T-helper 1 cell treated with Interleukin-12 subunit alpha and Interleukin-12 subunit beta and Interleukin-4 antibody, amounts not matched to agents 30 μg/mL and 1 μg/mL, for 36 hours (primary cell): Measurements from ENCODE around the gene LATS2.
"Not testable (repeated sequence)": the region's sequence is repeated elsewhere in the genome, so short reads cannot be mapped to it uniquely, and the experiment has no call there.

ENCODE experiments used
- H3K27ac Mint-ChIP-seq: one replicate; pipeline ENCODE4 v1.8.0; 2021; ENCODE audit warnings: mild to moderate bottlenecking, mixed read lengths
- H3K27me3 Mint-ChIP-seq: one replicate; pipeline ENCODE4 v1.8.0; 2021; ENCODE audit warnings: low read depth, mixed read lengths
- H3K36me3 Mint-ChIP-seq: one replicate; pipeline ENCODE4 v1.8.0; 2021; ENCODE audit warnings: low read depth, mixed read lengths
- H3K4me1 Mint-ChIP-seq: one replicate; pipeline ENCODE4 v1.8.0; 2021; ENCODE audit warnings: low read depth, mixed read lengths
- H3K4me3 Mint-ChIP-seq: one replicate; pipeline ENCODE4 v1.8.0; 2021; ENCODE audit warnings: mild to moderate bottlenecking, moderate library complexity, mixed read lengths
- H3K9me3 Mint-ChIP-seq: one replicate; pipeline ENCODE4 v1.8.0; 2021; ENCODE audit warnings: mixed read lengths

Gene LATS2

DNA sequence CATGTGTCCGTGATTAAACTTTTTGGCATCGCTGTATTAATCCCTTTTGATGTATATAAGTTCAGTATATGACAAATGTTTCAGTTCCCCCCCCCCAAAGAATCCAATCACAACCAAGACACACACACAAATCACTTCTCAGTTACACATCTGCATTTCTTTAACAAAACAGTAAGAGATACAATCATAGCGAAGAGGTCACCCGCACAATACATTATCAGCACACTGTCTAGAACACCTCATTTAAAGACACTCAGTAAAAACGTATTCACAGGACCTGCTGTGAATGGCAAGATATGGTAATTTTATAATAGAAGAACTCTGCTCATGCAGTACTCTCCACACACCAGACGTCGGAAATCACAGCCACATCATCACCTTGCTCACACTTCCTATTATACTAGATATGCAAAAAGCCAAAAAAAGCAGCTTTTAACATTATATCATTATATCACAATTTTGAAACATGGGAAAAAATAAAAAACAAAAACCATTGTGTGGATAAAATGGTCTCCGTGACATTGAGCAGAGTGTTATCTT lies 87.4 kb downstream of the LATS2 start:
- no peaks in the 10 kb centered on the region for H3K36me3 Mint-ChIP-seq
- no peak overlapping the region for H3K27ac Mint-ChIP-seq

DNA sequence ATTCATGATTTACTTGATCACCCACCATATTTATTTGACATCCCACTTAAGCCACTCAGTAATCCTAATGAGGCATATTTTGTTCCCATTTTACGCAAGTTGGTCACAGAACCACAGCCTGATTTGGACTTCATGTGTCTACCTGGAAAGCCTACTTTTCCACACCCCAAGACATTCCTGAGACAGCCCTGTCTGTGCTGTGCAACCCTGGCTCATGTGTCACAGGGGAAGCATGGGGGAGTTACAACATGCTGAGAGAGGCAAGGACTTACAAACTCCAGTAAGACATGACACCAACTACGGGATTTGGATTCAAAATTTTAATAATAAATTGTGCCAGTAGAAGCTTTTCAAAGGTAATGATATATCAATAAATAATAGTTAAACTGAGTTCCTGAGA lies 88.7 kb downstream of the LATS2 start:
- Mint-ChIP-seq H3K27ac (no peak overlapping the region), H3K4me1 (peaks cover 13% of the 10 kb centered on the region)

More for the DNA sequence above, 87.4 kb downstream of the LATS2 start:
- H3K9me3 Mint-ChIP-seq = no peaks in the 10 kb centered on the region
- peaks cover 5% of the 10 kb centered on the region for H3K4me1 Mint-ChIP-seq
- H3K27me3 Mint-ChIP-seq = no peaks in the 10 kb centered on the region
- H3K4me3 Mint-ChIP-seq = no peak overlapping the region

DNA sequence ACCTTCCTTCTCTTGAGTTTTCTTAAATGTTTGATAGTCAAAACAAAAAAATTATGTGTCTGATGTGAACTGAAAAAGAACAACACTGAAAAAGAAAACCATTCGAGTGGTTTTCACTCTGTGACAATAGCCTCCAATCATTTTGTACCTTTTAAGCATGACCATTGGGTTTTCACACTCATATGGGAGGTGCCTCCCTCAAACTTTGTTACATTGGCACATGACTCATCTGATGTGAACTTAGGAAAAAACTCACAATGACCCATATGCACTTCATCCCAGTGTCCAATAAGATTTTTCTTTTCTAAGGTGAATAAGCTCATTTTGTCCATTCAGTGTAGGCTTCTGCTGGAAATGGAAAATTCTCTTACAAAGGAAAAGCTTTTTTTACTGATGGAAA lies 92.2 kb downstream of the LATS2 start:
- Mint-ChIP-seq H3K4me3 (peak overlapping the region; percentile 31), H3K9me3 (peaks cover 5% of the 10 kb centered on the region), H3K27me3 (peaks cover 13% of the 10 kb centered on the region), H3K36me3 (no peaks in the 10 kb centered on the region), H3K4me1 (peaks cover 15% of the 10 kb centered on the region), H3K27ac (peak overlapping the region; percentile 79)

More for the DNA sequence above, 88.7 kb downstream of the LATS2 start:
- no peaks in the 10 kb centered on the region for H3K27me3 Mint-ChIP-seq
- H3K4me3 Mint-ChIP-seq = no peak overlapping the region
- H3K36me3 Mint-ChIP-seq = no peaks in the 10 kb centered on the region
- no peaks in the 10 kb centered on the region for H3K9me3 Mint-ChIP-seq

DNA sequence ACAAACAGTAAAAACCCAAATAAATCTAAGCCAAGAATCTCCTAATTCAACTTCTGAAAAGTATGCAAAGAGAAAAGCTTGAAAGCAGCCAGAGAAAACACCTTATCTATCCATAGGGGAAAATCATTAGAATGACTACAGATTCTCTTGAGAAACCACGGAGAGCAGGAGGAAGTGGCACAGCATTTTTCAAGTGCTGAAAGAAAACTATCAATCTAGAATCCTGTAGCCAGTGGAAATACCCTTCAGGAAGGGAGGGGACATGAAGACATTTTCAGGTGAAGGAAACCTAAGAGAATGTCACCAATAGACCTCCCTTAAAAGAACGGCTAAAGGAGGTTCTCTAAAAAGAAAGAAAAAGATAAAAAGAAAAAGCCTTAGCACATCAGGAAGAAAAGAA lies 92.6 kb downstream of the LATS2 start:
- peaks cover 16% of the 10 kb centered on the region for H3K27me3 Mint-ChIP-seq
- H3K27ac Mint-ChIP-seq = peak overlapping the region; percentile 79
- peak overlapping the region; percentile 21 for H3K4me3 Mint-ChIP-seq
- H3K9me3 Mint-ChIP-seq = peaks cover 5% of the 10 kb centered on the region
- no peaks in the 10 kb centered on the region for H3K36me3 Mint-ChIP-seq
- H3K4me1 Mint-ChIP-seq = peaks cover 15% of the 10 kb centered on the region

DNA sequence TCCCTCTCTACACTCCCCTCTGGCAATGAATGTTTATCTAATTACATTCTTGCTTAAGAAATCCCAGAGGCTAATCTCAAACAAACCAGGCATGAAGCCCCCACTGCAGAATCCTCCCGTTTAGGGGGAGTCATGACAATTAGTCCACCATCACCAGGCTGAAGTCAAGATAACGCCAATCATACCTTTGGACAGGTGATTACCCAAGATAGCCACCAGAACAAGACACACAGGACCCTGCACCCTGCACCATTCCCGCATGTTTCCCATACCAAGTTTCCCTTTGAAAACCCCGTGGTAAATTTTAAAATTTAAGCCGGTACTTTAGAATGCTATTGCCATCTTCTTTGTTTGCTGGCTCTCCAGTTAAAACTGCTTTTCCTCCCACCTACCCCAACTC lies 94.0 kb downstream of the LATS2 start:
- Mint-ChIP-seq H3K27me3 (peaks cover 16% of the 10 kb centered on the region), H3K4me1 (peaks cover 15% of the 10 kb centered on the region), H3K27ac (no peak overlapping the region), H3K4me3 (no peak overlapping the region), H3K36me3 (no peaks in the 10 kb centered on the region), H3K9me3 (peaks cover 5% of the 10 kb centered on the region)

DNA sequence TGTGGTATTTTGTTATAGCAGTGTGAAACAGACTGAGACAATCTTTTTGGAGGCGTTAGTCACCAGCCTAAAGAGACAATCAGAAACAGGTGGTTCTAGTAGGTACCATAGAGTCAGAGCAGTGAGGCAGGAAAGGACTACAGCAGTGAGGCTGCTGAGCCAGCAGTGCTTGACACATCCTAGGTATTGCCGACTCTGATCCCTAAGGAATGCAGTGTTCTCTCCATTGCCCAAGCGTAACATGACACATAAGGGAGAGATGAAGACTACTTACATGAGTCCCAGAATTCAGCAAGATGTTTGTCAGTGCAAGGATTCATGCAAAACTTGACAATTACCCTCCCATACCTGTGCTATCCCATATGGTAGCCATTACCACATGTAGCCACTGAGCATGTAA lies 96.5 kb downstream of the LATS2 start:
- peaks cover 30% of the 10 kb centered on the region for H3K27me3 Mint-ChIP-seq
- peaks cover 15% of the 10 kb centered on the region for H3K4me1 Mint-ChIP-seq
- no peaks in the 10 kb centered on the region for H3K36me3 Mint-ChIP-seq
- no peak overlapping the region for H3K4me3 Mint-ChIP-seq
- H3K9me3 Mint-ChIP-seq = peaks cover 5% of the 10 kb centered on the region
- no peak overlapping the region for H3K27ac Mint-ChIP-seq

DNA sequence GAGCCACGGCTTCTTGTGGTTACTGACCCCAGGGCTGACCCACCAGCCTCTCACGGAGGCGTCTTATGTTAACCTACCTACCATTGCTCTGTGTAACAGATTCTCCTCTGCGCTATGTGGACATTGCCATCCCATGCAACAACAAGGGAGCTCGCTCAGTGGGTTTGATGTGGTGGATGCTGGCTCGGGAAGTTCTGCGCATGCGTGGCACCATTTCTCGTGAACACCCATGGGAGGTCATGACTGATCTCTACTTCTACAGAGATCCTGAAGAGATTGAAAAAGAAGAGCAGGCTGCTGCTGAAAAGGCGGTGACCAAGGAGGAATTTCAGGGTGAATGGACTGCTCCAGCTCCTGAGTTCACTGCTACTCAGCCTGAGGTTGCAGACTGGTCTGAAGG lies 99.7 kb downstream of the LATS2 start:
- H3K27me3 Mint-ChIP-seq = peaks cover 26% of the 10 kb centered on the region
- H3K27ac Mint-ChIP-seq, H3K4me3 Mint-ChIP-seq, H3K4me1 Mint-ChIP-seq, H3K36me3 Mint-ChIP-seq, H3K9me3 Mint-ChIP-seq: not testable (repeated sequence)

DNA sequence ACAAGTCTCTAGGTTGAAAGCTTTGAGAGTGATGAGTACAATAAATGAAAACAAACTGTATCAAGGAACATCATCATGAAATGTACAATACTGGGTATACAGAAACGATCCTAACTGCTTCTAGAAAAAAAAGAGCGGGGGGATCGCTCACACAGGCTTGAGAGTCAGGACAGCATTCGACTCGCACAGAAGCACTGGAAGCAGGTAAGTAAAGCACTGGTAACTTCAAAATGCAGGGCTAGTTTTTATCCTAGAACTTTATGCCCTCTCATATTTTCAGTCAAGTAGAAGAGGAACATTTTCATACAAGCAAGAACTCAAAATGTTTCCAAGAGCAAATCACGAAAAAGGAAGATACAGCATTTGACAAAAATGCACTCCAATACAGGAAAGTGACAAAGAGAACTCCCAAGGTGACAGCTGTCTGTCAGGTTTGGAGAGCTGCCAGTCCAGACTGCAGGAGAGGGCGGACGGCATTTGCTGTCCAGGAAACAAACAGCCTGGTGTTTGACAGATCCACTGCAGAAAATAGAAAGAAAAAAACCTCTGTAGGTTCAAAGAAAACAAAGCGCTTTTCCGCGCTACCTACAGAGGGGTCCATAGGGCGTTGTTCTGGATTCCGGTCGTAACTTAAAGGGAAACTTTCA lies 100.6 kb downstream of the LATS2 start:
- Mint-ChIP-seq H3K27me3 (peaks cover 24% of the 10 kb centered on the region), H3K4me1 (peaks cover 2% of the 10 kb centered on the region), H3K27ac (no peak overlapping the region), H3K9me3 (no peaks in the 10 kb centered on the region), H3K4me3 (no peak overlapping the region), H3K36me3 (no peaks in the 10 kb centered on the region)

DNA sequence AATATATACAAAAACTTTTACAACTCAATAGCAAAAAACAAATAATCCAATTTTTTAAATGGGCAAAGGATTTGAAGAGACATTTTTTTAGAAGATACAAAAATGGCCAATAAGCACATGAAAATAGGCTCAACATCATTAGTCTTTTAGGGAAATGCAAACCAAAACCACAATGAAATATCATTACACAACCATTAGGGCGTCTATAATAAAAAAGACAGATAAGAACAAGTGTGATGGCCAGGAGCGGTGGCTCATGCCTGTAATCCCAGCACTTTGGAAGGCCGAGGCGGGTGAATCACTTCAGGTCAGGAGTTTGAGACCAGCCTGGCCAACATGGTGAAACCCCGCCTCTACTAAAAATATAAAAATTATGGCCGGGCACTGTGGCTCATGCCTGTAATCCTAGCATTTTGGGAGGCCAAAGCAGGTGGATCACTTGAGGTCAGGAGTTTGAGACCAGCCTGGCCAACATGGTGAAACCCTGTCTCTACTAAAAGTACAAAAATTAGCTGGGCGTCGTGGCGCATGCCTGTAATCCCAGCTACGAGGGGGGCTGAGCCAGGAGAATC lies 104.3 kb downstream of the LATS2 start:
- H3K27me3 Mint-ChIP-seq = peaks cover 14% of the 10 kb centered on the region
- not testable (repeated sequence) for H3K27ac Mint-ChIP-seq, H3K4me1 Mint-ChIP-seq, H3K4me3 Mint-ChIP-seq, H3K9me3 Mint-ChIP-seq, H3K36me3 Mint-ChIP-seq

DNA sequence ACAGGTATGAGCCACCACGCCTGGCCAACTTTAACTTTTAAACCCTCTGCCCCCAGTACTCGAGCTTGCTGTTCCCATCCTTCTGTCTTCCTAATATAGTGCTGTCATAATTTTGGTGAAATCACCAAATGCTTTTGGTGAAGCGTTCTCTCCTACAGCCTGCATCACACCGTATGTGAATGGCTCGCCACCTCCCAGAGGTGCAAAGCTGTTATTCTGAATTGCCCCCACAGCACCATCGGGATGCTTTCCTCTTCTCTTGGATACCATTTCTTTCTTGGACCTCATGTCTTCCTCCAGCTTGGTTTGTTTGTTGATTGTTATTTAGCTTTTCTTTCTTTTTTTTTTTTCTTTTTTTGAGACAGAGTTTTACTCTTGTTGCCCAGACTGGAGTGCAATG lies 105.9 kb downstream of the LATS2 start:
- Mint-ChIP-seq H3K4me3 (no peak overlapping the region), H3K27ac (no peak overlapping the region), H3K27me3 (peaks cover under 1% of the 10 kb centered on the region), H3K9me3 (no peaks in the 10 kb centered on the region), H3K36me3 (no peaks in the 10 kb centered on the region), H3K4me1 (no peaks in the 10 kb centered on the region)

DNA sequence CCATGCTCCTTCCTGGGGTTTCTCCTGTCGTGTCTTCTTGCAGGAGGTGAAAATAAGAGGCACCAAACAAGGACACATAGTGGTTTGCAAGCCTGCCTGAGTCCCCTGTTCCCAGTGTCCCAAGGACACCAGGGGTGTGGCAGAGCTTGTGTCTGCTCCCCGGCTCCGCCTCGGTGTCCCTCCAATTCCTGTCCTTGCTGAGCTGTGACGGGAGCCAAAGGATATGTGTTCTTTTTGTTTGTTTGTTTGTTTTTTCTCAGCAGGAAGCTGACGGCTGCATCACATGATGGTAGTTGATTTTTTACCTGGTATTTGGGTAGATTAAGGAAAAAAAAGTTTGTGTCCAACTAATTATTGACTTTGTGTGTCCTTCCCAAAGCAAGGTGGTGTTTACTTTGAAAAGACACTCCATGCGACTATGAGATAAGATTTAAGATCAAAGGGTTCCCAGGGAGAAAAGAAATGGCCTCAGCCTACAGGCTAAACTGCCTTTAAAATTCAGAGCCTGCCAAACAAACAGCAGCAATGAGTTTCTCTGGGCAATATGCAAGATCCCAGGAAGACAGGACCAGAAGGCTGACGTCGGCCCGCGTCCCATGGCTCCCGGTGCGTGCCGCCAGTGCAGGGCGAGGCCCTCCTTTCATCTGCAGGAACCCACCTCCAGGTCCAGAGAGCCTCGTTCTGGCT lies 108.0 kb downstream of the LATS2 start:
- no peaks in the 10 kb centered on the region for H3K4me1 Mint-ChIP-seq
- H3K27ac Mint-ChIP-seq = no peak overlapping the region
- H3K9me3 Mint-ChIP-seq = no peaks in the 10 kb centered on the region
- H3K27me3 Mint-ChIP-seq = peaks cover 6% of the 10 kb centered on the region
- no peaks in the 10 kb centered on the region for H3K36me3 Mint-ChIP-seq
- H3K4me3 Mint-ChIP-seq = no peak overlapping the region

DNA sequence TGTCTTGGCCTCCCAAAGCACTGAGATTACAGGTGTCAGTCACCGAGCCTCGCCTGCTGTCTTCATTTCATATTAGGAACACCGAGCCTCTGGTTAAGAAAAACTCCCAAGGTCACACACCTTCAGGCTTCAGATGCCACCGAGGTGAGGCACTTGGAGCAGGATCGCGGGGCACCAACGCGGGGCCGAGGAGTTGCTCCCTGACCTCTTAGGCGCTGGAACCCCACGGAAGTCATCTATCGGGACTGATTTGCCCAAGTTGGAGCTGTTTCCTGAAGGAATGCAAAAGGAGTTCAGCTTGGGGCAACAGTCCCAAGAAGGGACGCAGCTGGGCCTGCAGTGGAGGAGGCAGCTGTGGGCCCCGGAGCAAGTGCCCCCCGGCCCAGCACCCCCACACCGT lies 108.5 kb downstream of the LATS2 start:
- Mint-ChIP-seq H3K9me3 (no peaks in the 10 kb centered on the region), H3K4me3 (no peak overlapping the region), H3K4me1 (no peaks in the 10 kb centered on the region), H3K27me3 (peaks cover 12% of the 10 kb centered on the region), H3K27ac (no peak overlapping the region), H3K36me3 (no peaks in the 10 kb centered on the region)

DNA sequence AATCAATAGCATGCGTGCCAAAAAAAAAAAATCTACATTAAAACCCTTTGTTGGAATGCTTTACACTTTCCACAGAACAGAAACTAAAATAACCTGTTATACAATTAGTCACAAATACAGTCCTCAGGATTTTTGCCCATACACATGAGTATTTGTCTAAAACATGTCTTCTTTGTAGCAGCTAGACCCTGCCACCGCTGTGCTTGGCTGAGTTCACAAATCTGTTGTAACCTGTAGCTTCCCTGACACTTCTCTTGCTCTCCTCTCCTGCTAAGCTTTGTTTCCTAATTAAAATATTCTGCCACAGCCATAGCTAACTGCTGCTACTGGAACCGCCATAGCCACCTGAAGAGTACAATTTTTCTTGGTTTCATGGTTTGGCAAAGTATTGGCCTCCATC lies 113.4 kb downstream of the LATS2 start:
- not testable (repeated sequence) for H3K9me3 Mint-ChIP-seq, H3K36me3 Mint-ChIP-seq, H3K4me3 Mint-ChIP-seq, H3K4me1 Mint-ChIP-seq, H3K27ac Mint-ChIP-seq
- H3K27me3 Mint-ChIP-seq = peaks cover 46% of the 10 kb centered on the region

DNA sequence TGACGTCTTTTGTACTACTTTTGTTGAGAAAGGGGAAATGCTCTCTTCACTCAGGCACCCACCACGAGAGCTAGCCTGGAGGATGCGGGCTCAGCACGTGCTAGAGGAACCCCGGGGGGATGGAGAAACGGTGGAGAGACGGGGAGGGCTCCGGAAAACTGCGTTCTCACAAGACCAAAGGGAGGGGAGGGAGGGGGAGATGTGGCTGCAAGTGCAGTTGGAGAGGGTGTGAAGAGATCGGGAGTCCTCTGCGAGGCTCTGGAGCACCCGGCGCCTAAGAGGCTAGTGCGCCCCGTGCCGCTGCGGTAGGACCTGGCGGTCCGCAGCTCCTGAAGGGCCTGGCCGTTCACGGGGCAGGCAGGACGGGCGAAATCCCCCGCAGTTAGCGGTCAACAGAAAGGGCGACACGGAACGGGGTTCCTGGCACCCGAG lies 115.4 kb downstream of the LATS2 start:
- Mint-ChIP-seq H3K36me3 (no peaks in the 10 kb centered on the region), H3K4me1 (peaks cover 5% of the 10 kb centered on the region), H3K27ac (no peak overlapping the region), H3K4me3 (peak overlapping the region; percentile 50), H3K9me3 (no peaks in the 10 kb centered on the region), H3K27me3 (peaks cover 46% of the 10 kb centered on the region)

DNA sequence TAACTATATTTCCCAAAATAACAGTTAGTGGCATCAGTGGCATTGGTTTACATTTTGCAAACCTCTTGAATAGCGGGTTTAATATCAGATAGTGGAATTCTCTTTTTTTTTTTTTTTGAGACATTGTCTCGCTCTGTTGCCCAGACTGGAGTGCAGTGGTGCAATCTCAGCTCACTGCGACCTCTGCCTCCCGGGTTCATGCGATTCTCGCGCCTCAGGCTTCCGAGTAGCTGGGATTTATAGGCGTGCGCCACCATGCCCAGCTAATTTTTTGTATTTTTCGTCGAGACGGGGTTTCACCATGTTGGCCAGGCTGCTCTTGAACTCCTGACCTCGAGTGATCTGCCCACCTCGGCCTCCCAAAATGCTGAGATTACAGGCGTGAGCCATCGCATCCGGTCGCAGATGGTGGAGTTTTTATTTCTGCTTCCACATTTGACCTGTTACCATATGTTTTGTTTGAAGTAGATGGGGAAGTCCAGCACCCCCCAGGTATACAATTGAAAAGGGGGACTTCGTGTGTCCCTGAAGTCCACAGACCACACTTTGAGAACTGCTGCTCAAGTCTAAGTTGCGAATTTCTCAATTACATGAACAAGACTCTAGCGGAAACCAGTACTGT lies 118.3 kb downstream of the LATS2 start:
- Mint-ChIP-seq H3K4me1 (peaks cover 5% of the 10 kb centered on the region), H3K9me3 (no peaks in the 10 kb centered on the region), H3K4me3 (no peak overlapping the region), H3K27ac (no peak overlapping the region), H3K36me3 (no peaks in the 10 kb centered on the region), H3K27me3 (peaks cover 36% of the 10 kb centered on the region)
